Fibroblast of skin of right quadriceps (primary cell): ENCODE results near the gene CFAP54.
"Not testable (repeated sequence)": the region's sequence is repeated elsewhere in the genome, so short reads cannot be mapped to it uniquely, and the experiment has no call there.

Experiments
- DNase-seq: peaks from one replicate; pipeline ENCODE4 v3.0.0-alpha.2; 2013

Gene CFAP54, protein sequence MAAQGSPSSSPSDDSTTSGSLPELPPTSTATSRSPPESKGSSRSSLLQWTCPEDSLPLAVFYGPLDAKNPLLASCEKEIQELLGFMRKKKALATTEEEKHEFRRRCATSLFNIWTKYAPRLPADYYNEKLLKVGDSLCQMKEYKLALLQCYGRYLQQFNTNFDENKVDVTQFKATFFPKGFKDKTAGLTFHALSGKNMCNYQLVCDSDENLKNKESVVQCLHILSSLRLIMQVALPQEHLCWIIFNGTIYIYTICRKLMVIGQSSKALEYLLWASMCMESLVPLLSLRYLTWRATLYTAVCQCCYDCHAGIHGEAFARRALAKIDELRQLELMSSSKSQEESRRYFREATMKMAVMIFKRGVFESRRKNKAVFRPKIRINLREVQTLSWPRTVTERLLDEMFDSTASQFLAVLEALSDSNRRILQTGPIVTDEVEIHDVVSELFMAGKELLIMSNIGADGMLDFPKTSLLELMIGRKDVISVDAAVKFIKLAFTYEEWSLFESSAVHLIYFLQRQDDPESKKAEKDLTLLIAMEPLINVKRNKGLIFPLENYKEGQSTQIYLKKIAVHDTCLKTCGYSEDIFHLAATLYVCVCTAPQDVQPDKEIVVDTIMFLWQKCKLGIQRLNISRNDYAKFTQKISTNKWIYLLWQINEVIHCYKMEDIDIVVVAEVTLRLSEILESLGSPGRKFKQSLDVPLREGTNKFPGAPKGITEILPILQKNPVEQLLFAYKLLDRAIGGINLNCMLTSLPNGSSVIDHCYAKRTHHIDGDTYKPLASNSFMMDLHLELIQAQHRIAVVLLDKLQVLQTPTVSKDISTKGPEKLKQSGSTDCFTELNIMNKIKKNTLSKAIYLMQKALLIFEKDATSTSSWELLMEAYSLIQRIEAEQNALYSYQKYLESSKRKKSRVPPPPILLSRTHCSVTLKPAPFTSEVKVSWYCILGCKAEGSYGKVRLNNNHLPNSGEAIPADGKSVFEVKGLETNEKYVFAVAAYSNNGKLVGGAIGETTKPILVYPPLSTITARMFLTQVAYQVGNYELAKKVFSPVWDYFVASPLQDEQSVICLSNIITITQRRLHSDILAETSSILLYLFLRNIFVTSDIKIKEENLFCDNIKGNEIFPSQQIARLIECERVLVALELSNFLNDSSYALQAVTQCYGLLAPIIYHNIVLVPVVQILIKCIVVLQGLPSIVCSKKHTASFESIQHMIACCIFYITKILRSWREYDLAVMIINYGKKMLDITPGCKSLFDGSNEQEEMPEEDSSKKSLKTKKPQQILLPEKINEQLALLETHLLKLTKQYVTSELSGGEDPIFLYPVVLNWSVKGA (N-terminal part only)

DNA sequence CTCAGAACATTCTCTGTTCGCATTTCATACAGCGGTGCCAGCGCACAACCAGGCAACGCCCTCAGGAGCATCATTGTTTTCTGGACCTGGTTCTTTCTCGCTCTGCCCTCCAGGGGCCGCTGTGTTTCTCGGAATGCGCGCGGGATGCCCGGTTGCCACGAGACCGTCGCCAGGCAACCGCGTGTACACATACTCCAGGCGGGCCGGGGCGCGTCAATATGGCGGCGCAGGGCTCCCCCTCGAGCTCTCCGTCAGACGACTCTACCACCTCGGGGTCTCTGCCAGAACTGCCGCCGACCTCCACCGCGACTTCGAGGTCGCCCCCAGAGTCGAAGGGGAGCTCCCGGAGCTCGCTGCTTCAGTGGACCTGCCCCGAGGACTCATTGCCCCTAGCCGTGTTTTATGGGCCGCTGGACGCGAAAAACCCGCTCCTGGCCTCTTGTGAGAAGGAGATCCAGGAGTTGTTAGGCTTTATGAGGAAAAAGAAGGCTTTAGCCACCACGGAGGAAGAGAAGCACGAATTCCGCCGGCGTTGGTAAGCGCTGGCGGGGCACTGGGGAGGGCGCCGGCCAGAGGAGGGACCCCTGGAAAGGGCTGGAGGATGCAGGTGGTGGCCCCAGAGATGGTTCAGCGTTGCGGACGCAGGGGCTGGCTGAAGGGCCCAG is at the start of gene CFAP54:
CFAP54 (plus strand) TSS at position 186 of the 665 bp plus-strand sequence; CDS start at position 219, 33 bp downstream.
- DNase-seq: peak; percentile 92

DNA sequence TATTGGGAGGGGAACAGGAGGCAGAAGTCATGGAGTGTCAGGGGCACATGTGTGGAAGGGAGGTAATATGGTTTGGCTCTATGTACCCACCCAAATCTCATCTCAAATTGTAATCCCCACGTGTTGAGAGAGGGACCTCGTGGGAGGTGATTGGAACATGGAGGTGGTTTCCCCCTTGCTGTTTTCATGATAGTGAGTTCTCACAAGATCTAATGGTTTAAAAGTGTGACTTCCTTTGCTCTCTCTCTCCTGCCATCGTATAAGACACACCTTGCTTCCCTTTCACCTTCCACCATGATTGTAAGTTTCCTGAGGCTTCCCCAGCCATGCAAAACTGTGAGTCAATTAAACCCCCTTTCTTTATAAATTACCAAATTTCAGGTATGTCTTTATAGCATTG is 47.6 kb upstream of the CFAP54 start:
- DNase-seq: no peak

DNA sequence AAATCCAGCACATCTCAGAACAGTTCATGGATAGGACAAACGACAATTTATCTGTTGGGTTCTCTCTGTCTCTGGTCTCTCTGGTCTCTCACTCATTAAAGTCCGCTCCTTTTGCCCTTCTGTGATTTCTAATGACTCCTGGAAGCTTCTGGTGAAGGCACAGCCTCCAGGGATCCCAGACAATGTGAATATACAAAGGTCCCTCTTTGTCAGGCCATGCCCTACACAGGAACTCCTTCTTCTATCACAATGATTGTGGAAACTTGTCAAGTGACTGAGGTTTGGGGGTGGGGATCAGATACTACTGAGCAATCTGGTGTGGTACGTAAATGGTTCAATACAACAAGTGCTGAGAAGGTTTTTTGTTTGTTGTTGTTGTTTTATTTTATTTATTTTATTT is 46.5 kb upstream of the CFAP54 start:
- no peak for DNase-seq

DNA sequence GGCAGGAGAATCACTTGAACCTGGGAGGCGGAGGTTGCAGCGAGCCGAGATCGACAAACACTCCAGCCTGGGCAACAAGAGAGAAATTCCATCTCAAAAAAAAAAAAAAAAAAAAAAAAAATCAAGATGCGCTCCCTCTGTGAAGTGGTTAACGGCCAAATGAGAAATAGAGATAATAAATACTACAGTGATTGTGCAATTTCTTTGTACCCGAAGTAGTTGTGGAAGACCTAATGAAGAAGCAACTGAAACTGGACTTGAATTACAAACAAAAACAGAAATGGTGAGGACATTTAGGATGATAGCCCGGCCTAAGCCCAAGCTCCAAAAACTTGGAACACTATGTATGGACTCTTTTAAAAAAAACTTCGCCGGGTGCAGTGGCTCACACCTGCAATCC is 45.0 kb upstream of the CFAP54 start:
- no peak for DNase-seq

DNA sequence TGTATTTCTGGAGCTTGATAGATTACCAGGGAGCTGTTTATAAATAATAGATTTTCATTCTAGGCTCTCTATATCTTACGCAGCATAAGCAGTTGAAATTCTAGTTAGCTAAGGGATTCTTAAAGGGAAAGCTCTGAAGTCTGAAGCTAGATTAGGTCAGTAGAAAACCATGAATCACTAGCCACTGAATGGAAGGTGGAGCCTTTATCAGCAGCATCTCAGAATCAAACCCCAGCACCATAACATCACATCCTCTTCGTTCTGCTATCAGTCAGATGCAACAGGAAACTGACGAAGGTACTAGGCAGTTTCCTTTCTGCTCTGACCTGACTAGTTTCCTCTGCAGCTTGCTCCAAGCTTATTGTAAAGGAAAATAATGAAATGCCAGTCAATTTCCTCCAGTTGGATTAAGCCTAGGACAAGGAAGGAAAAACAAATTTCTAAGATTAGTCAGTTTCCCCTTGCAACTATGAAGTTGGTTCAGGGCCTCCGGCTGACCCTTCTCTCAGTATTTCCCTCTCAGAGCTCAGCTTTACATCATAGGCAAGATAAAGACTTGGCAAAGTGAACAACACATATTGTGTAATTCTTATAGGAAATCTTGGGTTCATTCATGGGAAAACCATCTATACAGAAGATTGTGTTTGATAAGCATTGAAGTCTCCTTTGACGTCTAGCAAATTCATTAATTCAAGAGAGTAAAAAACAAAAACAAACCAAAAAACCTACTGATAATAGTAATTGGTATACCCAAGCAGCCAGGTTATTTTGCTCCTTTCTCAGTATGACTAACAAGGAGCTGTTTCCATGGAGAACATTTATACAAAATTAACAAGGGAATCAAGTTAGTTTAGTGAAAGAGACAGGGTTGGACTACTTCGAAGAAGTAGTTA is 43.4 kb upstream of the CFAP54 start:
- peak; percentile 91 for DNase-seq

DNA sequence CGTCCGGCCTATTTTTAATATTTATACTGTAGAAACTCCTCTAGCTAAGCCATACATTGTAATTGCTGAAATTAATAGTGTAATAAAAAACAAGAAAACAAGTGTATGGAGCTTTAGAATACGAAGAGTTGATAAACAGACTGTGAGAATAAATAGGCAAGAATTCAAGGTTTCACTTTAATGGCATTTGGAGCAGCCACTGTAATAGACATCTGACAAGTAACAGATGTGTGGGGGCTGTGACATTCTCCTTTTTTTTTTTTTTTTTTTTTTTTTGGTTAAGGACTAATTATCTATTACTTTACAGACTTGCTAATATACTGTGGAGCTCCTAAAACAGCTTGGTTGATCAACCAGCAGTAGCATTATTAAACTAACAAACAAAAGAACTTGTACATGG is 42.1 kb upstream of the CFAP54 start:
- DNase-seq: no peak

DNA sequence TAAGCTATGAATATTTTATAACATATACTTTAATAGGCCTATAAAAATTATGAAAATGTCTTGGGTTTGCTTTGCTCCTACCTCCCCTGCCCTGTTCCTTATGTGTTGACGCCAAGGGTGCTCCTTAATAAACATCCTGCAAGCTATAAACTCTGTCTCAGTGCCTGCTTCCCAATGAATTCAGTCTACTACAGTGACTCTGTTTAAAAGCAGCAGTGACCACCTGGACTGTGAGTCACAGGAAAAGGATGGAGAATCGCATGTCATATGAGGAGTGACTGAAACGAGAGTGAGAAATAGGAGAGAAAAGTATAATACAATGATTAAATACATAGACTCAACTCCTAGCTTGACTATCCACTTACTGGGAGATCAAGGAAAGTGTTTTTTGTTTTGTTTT is 41.1 kb upstream of the CFAP54 start:
- DNase-seq: peak; percentile 44

DNA sequence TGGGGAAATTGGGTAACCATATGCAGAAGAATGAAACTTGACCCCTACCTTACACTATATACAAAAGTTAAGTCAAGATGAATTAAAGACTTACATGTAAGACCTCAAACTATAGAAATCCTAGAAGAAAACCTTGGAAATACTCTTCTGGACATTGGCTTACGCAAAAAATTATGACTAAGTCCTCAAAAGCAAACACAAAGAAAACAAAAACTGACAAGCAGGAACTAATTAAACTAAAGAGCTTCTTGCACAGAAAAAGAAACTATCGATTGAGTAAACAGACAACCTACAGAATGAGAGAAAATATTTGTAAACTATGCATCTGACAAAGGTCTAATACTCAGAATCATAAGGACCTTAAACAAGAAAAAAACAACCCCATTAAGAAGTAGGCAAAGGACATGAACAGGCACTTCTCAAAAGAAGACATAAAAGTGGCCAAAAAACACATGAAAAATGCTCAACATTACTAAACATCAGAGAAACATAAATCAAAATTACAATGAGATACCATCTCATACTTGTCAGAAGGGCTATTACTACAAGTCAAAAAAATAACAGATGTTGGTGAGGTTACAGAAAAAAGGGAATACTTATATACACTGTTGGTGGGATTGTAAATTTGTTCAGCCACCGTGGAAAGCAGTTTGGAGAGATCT is 37.0 kb upstream of the CFAP54 start:
- no peak for DNase-seq

DNA sequence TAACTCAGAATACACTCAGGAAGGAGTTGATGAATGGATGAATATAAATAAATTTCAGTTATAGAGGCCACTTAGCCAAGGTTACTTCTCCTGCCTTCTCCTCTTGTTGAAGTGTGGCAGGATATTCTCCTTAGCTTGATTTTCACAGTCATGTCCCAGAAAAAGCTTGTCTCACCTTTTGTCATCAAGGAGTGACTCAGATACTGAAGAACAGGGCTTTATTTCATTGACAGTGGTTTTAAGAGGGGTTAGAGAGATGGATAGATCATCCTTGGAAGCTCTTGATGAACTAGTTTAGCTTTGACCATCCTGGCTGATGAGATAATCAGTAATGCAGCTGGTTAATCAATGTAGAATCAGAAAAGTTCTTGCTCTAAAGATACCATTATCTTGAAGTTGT is 35.0 kb upstream of the CFAP54 start:
- DNase-seq: no peak

DNA sequence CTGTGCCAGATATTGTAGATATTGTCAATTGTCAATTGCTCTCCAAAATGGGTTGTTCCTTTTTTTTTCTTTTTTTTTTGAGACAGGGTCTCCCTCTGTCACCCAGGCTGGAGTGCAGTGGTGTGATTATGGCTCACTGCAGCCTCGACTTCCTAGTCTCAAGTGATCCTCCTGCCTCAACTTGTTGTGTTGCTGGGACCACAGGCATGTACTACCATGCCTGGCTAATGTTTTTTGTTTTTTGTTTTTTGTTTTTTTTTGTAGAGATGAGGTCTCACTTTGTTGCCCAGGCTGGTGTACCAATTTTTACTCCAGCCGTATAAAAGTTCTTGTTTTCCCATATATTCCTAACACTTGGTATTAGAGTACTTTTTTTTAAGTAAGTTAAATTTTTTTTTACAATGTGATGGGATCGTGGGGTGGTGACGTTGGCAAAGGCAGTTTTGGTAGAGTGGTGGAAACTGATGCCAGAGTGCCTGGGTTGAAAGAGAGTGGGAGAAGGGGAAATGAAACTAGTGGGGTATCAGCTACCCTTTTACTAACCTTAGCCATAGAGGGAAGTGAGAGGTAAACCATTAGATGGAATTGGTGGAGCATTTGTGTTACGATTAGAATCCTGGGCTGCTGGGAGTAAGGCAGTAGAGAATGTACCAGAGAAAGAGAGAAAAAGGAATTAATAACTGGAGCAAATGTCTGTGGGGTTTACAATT is 33.0 kb upstream of the CFAP54 start:
- DNase-seq: no peak

DNA sequence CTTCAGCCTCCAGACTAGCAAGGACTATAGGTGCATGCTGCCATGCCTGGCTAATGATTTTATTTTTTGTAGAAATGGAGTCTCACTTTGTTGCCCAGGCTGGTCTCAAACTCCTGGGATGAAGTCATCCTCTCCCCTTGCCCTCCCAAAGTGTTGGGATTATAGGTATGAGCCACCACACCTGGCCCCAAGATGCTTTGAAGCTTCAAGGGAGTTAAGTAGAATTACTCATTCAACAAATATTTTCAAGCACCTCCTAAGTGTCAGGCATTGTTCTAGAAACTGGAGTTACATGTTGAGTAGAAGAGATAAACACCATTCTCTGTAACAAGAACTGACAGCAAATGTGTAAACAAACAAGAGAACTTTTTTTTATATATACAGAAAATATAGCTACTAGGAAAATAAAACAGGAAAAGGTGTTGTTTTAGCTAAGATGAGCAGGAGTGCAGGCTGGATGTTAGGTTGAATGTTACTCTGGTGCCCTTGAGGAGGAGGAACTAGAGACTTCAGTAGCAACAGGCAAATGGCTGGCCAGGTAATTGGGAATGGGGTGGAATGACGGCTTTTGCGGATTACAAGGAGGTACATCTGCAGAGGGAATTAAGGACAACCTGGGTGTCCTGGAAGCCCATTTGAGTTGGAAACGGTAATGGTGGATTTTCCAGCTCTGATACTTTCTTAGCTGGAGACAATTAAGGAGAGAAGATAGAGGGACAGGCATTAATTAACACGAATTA is 32.0 kb upstream of the CFAP54 start:
- no peak for DNase-seq

DNA sequence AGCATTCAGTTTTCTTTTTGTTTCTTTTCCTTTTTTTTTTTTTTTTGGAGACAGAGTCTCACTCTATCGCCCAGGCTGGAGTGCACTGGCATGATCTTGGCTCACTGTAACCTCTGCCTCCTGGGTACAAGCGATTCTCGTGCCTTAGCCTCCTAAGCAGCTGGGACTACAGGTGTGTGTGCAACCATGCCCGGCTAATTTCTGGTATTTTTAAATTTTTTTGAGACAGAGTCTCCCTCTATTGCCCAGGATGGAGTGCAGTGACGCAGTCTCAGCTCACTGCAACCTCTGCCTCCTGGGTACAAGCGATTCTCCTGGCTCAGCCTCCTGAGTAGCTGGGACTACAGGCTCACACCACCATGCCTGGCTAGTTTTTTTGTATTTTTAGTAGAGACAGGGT is 30.1 kb upstream of the CFAP54 start:
- not testable (repeated sequence) for DNase-seq

DNA sequence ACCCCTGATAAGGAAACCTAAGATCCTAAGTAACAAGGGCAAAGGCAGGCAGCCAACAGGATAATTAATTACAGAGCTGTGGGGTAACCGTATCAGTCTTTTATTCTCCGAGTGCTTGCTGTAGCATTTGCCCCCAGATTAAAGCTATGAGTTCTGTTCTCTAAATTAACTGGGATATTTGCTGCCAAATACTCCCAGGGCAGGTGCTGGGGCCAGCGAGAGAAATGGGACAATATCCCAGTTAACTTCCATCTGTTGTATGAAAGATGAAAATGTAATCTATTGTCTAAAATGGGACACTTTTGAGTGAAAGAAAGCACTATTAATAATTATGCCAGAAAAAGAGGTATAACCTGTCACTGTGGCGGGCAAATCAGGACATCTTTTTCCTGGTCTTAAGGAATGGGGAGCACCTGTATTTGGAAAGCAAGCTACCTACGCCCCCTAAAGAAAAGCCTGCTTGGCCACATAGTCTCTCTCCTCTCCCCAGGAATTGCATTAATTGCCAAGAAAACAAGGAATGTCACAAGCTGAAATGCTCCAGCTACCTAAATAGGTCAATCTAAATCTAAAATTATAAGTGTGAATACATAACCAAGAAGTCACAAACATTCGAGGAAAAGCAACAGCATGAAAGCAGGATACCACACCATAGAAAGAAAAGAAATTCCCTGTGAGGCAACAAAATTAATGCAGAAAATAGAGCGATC is 26.7 kb upstream of the CFAP54 start:
- DNase-seq: no peak

DNA sequence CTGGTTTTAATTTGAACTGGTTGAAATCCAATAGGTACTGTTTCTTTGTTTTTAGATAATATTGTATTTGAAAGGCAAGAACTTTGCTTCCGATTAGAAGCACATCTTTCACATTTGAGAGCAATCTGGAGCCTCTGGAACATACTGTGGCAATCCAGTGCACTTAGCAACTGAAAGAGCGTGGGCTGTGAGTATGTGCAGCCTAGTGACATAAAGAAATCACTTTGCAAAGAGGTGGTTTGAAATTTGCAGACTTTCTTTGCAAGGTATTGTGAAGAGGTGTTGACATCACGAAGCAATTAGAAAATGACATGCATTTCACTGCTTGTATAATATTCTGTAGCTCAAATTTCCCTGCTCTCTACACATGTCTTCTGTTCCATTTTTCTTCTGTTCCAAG is 23.5 kb upstream of the CFAP54 start:
- DNase-seq: no peak

DNA sequence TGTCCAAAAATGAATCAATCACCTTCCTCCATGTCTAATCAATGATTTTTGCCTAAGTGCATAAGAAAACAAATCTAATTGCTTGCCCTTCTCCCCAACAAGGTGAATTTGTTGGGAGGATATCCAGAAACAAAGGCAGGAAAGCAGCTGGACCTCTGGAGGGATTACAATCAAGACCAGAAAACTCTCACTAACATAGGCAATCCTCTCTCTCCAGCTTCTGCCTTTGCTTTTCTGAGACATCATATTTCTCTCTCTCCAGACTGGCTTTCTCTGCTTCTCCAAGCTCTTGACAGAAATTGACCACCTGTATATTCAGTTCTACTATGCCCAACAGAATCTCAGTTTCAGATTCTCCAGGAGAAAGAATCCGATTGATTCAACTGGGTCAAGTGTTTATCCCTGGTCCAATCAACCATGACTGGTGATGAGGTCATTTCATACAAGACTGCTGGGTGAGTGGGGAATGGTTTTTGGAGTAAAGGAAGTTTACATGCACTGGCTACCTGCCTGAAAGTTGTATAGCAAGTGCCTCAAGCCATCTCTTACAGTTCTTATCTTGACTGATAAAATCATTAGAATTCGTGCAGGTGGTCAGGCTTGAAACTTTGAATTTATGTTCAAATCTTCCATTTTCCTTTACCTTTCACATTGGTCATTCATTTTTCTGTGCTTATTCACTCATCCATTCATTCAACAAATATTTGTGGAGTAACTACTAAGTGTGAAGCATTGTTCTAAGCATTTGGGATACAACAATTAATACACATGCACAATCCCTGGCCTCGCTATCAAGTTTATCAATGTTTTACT is 22.2 kb upstream of the CFAP54 start:
- no peak for DNase-seq

DNA sequence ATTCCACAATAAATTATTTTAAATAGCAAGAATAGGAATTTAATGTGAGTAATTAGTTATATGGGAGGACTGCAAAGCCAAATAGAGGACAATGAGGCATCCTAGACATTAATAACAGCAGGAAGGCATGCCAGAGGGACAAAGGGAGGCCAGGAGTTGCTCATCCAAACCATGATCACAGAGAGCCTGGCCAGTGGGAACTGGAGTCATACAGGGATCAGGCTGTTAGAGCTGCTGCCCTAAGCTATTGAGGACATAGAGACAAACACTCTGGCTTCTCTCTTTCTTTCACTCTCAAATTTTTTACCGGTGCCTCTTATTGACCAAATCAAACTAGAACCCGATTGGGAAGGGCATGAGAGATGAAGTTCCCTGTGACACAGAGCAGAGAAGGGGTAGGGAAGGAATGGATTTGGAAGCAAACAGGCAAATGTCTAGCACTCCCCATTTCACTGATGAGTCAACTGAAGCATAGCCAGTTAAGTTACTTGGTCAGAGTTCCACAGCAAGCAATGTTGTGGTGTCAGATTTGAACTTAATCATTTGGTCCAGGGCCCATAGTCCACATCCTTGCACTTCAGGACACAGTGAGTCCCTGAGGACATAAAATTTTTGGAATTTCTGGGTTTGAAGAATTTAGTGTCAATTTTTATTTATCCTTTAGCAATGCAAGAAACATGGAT is 17.9 kb upstream of the CFAP54 start:
- peak; percentile 61 for DNase-seq

DNA sequence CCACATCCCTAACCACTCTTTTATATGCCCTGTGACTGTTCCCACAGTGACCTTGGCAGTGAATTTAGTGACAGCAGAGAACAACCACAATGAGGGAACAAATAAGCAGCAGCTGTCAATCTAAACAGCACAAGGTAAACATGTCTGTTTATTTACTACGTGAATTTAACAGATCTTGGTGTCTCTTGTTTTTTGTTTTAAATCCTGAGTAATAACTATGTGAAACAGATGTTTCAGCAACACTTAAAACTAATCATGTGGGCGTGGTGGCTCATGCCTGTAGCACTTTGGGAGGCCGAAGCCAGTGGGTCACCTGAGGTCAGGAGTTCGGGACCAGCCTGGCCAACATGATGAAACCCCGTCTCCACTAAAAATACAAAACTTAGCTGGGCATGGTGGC is 17.0 kb upstream of the CFAP54 start:
- DNase-seq: no peak
